ENCODE data around the gene NOVA2.
A peak's percentile ranks its signal among the peaks of the same experiment; 100 is the strongest.

NOVA2 gene

GRCh38 chr19:45973553-45974338 is at the start of gene NOVA2:
Gene NOVA2 (minus strand): TSS chr19:45973865. CDS start chr19:45973351, 514 bp downstream.
- DNase-seq (ENCODE audit: low spot score), result peak; percentile 90

DNA sequence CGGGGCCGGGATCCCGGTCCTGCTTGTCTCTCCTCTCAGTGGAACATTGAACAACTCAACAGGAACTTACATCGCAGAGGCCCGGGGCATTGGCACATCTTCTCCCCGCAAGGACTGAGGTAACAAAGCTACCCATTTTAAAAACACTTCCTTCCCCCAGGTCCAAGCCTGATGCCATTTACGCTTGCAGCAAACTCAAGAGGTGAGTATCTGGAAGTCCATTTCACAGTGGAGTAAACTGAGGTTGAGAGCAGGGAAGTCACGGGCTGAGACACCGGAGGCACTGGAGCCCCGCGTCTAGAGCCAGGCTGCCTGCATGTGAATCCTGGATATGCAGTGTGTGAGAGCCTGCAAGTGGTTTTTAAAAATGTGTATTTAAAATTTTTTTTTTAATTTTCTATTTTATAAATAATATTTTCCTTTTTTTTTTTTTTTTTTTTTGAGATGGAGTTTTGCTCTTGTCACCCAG is 49.7 kb upstream of the NOVA2 start:
- no peak for DNase-seq (ENCODE audit: low spot score)

- DNase-seq (ENCODE audit: low spot score), result no peak
Observed at GRCh38 chr19:46022431-46023310, 49.0 kb upstream of the NOVA2 start, which contains the start of gene PGLYRP1. Gene PGLYRP1 (minus strand): TSS chr19:46023053. CDS start chr19:46023021, 32 bp downstream.

- DNase-seq (ENCODE audit: low spot score), result no peak
Observed at GRCh38 chr19:46022061-46022430, 48.4 kb upstream of the NOVA2 start.

DNA sequence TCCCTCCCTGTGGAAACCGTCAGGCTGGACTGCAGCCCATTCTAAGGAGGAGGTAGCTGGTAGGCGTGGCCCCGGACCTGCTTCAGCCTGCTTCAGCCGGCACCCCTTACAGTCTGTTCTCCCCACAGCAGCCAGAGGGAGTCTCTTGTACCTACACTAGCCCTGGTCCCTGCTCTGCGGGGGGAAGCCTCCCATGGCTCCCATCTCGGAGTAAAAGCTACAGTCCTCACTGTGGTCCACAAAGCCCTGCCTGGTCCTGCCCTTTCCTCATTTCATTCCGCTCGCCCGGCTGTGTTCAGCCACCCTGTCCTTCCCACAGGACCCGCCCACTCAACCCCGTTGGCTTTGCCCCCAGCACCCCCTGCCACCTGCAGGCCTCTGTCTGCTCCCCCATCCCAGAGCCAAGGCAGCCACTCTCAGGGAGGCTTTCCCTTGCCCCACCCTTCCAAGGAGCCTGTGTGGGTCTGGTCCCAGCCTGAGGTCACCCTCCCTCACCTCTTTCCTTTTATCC is 47.9 kb upstream of the NOVA2 start:
- DNase-seq (ENCODE audit: low spot score), result no peak

DNA sequence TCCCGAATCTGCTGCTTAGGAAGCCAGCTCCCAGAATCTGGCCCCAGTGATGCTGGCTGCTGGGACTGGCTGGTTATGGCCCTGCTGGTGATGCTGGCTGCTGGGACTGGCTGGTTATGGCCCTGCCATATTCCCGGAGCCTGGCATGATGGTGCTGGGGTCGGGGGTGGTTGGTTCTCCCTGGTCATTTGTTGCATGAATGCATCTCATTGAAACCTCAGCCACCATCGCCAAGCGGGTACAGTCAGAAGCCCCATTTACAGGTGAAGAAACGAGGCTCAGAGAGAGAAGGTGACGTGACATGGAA is 47.1 kb upstream of the NOVA2 start:
- no peak for DNase-seq (ENCODE audit: low spot score)

- no peak for DNase-seq (ENCODE audit: low spot score)
Observed at GRCh38 chr19:46019270-46019669, 45.6 kb upstream of the NOVA2 start.

DNA sequence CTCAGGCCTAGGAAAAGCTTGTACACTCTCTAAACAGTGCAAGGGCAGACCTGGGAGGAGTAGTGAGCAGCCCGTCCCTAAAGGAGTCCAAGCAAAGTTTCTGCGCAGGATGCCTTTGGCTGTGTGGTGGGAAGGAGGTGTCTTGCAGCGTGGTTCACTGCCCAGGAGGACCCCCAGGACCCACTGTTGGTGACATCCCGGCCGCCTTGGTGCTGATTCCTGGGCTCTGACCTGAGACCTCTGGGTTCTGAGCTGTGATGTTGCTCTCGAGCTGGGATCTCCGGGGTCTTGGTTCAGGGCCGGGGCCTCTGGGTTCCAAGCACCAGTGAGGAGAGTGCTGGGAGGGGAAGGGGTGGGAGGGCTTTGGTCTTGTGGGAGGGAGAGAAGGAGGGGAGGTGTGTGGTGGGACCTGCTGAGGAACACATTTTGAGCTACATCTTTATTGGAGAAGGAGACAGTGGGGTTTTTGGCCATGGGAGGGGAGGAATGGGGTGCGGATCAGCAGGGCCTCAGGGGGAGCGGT is 45.1 kb upstream of the NOVA2 start:
- DNase-seq (ENCODE audit: low spot score), result no peak

- no peak for DNase-seq (ENCODE audit: low spot score)
Observed at GRCh38 chr19:46017874-46018675, 44.4 kb upstream of the NOVA2 start.

DNA sequence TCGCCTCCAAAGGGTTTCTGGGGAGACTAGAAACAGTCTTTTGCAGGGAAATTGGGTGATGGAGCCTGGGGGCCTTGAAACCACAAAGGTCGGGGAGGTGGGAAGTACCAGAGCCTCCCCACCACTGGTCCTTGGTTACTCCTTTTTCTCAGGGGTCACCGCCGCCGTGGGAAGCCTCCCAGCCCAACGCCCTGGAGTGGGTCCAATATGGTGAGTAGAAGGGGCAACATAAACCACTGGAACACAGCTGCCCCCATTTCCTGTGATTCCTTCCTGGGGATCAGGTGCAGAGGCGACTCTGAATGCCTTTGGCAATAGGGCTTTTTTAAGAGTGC is 43.4 kb upstream of the NOVA2 start:
- DNase-seq (ENCODE audit: low spot score), result no peak

- DNase-seq (ENCODE audit: low spot score), result peak; percentile 64
Observed at GRCh38 chr19:46016426-46017094, 42.9 kb upstream of the NOVA2 start.

DNA sequence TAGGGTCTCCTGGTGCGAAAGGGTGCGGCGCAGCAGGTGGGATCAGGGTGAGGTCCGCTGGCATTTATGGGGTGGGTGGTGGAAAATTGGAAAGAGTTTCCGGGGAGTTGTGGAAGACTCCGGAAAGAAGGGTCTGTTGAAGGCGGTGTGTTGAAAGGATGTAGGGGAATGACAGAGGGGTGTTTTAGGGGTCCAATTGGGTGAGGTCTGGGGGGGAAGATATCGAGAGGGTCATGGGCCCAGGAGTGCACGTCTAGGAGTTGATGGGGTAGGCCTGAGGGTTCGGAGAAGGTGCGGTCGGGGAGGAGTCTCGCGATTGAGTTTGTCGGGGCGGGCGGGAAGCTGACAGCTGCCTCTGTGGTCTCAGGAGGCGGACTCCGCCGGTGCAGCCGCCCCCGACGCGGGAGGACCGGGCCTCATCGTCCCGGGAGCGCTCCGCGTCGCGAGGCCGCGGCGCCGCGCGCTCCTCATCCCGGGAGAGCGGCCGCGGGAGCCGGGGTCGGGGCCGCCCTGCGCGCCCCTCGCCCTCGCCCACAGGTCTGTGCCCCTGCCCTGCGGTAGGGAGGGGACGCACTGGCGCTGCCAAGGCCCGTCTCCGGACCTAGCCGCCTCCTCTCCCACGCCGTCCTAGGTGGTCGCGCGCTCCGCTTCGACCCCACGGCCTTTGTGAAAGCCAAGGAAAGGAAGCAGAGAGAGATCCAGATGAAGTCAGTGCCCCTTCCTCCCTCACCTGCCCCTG is 42.2 kb upstream of the NOVA2 start:
- no peak for DNase-seq (ENCODE audit: low spot score)

DNA sequence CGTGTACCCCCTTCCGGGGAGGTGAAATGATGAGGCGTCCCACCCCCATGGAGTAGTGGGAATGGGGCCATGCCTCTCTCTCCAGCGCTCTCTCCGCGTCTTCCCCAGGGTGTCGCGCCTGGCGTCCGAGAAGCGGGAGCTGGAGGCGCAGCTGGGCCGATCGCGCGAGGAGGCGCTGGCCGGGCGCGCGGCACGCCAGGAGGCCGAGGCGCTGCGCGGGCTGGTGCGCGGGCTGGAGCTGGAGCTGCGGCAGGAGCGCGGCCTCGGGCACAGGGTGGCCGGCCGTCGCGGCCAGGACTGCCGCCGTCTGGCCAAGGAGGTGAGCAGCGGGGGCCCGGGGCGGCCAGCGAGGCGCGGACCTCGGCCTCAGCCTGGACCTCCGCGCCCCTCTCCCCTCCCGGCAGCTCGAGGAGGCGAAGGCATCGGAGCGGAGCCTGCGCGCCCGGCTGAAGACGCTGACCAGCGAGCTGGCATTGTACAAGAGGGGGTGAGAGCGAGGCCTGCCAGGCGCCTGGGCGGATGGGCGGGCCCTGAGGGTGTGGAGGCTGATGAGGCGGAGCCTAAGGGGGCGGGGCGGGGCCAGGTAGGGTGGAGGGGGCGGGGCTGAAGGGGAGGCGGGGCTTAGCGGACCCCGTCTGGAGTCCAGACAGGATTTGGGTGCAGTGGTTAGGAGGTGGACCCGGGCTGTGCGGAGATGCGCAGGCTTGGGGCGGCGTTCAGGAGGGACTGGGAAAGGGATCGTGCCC is 41.4 kb upstream of the NOVA2 start:
- no peak for DNase-seq (ENCODE audit: low spot score)

- no peak for DNase-seq (ENCODE audit: low spot score)
Observed at GRCh38 chr19:46014534-46014933, 40.9 kb upstream of the NOVA2 start.

DNA sequence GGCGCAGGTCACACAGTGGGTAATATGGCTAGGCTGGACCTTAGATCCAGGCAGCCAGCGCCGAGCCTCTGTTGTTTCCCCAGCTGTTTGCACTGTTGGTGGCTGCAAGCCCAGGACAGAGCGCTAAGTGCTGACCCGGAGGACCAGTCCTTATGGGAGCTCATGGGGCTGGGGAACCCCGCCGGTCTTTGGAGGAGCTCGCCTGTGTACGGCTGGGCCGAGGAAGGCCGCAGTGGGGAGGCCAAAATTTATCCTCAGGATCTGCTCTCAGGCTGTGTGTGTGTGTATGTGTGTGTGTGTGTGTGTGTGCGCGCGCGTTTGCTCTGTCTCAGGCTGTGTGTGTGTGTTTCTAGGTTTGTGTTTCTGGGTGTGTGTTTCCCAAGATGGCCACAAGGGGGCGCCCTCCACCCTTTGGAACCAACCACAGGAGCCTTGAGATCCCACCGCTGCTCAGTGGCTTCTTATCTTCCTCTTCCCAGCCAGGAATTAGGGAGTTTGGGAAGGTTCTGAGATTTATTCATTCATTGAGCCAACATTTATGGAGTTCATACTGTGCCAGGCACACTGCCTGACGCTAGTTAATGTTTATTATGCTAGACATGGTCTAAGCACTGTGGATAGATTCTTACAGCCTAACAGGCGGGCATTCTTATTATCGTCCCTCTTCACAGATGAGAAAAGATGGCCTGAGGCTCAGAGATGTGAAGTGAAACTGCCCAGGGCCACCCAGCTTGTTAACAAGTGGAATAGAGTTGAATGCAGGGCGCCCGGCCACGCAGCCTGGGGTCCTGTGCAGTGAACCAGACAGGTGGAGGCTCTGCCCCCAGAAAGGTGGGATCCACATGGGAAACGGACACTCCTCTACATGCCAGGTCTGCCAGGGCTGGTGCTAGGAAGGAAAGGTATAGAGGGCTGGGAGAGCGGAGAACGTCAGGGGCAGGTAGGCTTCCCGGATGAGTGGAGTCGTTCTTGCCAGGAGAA is 36.2 kb upstream of the NOVA2 start:
- peak; percentile 78 for DNase-seq (ENCODE audit: low spot score)

DNA sequence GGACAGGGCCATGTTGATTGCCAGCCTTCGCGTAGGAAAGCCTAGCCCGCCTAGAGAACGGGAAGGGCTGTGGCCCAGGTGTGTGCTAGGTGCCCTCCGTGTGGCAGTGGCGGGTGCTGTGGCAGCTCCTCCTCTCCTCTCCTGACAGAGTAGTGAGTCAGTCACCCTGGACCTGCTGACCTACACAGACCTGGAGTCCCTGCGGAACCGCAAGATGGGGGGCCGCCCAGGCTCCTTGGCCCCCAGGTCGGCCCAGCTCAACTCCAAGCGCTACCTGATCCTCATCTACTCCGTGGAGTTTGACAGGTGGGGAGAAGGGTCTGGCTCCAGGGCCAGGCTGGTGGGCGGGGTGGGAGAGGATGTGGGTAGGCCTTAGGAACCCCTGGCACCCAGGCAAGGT is 32.7 kb upstream of the NOVA2 start:
- DNase-seq (ENCODE audit: low spot score), result no peak

- DNase-seq (ENCODE audit: low spot score), result no peak
Observed at GRCh38 chr19:46002678-46003275, 29.1 kb upstream of the NOVA2 start.

GRCh38 chr19:46000491-46001246 is 27.0 kb upstream of the NOVA2 start:
- DNase-seq (ENCODE audit: low spot score), result peak; percentile 76

Measured in putamen (tissue), 1 donor.